Stimulated activated CD8-positive, alpha-beta memory T cell treated with anti-CD3 and anti-CD28 coated beads, Interleukin-15, amount 100 ng/mL, for 48 hours (primary cell): ENCODE measurements around the gene TMEM44.
"Not testable (repeated sequence)": the region's sequence is repeated elsewhere in the genome, so short reads cannot be mapped to it uniquely, and the experiment has no call there.

Experiments
- DNase-seq, 2 donors: peaks; one replicate each; pipeline ENCODE4 v3.0.0-alpha.2; 2020; ENCODE audit warnings: low read depth in 2 of 2

TMEM44 gene

DNA sequence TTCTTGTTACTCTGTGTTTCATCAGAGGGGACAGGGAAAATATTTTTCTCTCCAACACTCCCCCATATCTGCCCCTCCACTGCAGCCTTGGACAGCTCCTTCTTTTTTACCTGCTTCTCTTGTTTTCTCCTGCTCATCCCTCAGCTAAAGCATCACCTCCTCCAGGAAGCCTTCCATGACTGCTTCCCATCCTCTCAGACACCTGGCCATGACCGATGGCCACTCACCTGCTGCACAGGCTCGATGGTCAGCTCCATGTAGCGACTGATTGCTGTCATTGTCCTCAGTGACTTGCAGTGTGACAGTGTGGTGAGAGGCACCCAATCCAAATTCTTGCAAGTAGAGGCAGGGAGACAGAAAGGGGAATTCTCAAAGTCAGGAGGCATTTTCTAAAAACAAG lies 22.5 kb downstream of the TMEM44 start:
- DNase-seq: no peak

DNA sequence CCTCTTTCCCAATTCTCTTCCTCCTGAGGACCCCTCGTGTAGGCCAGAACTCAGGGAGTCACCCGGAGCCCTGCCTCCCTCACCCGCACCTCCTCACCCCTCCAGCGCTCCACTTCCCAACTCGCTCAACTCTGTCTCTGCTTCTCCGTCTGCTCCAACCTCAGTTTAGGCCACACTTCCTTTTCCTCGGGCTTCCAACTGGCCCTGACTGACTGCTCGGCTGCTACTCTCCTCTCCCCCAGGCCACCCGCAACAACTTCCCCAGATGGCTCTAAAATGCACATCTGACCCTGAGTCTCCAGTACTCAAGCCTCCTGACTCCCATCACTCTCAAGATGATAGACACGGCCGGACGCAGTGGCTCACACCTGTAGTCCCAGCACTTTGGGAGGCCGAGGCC lies 23.6 kb downstream of the TMEM44 start:
- DNase-seq: no peak

DNA sequence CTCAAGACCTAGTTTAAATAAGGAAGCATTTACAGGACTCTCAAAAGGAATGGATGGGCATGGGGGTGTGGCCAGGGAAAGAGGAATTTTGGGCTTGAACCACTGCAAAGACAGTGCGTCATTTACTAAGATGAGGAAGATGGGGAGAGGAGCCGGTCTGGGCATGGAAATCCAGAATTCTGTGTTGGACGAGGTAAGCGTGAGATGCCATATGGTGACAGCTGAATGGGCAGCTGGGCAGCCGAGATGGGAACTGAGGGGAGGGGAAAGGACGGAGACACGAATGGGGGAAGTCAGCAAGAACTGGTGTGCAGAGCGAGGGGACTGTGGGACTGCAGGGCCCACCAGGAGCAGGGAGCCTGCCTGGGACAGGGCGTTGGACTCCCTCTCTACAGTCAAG lies 24.2 kb downstream of the TMEM44 start:
- no peak for DNase-seq

DNA sequence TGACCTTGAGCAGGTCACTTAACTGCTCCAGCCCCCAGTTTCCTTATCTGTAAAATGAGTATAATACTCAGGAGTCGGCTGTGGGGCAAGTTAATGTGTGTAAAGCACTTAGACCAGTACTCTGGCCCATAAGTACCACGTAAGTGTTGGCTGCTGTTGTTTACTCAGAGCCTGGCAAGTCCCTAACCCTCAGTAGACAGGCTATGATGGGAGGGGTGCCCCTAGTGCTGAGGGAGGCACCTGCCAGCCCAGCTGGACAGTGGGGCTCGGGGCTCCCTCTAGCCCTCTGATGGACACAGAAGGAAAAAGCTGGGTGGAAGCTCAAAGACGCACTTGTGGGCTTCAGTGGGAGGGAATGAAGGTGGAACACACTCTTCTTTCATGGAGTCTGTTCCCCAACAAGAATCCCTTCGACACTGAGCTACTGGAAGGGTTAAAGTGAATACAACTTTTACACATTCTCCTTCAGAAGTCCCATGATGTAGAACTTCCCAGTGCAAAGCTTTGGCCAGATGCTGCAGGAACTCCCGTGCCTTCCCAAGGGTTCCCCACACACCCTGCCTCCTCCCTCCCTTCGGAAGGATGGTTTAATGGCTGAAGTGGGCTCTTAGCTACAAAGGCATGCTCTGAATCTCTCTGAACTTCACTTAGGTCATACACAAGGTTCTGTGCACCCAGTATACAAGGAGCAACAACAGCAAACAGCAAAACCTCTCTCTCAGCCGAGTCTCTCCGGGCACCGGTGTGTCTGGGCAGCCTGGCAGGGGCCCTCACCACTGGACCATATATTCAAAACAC lies 25.4 kb downstream of the TMEM44 start:
- no peak for DNase-seq

DNA sequence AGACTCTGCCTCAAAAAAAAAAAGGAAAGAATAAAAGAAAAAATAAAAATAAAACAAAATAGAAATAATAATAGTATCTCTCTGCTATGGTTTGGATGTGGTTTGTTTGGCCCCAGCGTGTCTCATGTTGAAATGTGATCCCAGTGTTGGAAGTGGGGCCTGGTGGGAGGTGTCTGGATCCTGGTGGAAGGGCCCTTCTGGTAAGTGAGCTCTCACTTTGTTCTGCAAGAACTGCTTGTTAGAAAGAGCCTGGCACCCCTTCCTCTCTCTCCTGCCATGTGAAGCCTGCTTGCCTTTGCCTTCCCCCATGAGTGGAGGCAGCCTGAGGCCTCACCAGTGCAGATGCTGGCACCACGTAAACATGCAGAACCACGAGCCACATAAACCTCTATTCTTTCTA lies 26.3 kb downstream of the TMEM44 start:
- DNase-seq: no peak

DNA sequence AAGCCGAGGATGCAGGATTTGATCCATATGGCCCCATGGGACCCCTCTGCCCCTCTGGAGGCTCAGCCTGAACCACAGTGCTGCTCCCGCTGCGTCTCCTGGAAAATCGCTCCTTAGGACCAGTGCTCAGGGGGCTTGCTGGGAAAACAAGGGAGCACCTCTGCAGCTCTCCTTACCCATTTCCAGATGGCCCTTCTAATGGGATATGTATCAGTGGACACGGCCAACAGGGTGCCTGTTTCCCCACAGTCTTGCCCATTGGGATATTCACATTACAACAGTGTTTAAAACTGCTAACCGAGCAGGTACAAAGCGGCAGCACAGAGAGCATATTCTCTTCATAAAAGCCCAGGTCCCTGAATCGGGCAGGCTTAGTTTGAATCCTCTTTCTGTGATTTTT lies 27.1 kb downstream of the TMEM44 start:
- DNase-seq: no peak

DNA sequence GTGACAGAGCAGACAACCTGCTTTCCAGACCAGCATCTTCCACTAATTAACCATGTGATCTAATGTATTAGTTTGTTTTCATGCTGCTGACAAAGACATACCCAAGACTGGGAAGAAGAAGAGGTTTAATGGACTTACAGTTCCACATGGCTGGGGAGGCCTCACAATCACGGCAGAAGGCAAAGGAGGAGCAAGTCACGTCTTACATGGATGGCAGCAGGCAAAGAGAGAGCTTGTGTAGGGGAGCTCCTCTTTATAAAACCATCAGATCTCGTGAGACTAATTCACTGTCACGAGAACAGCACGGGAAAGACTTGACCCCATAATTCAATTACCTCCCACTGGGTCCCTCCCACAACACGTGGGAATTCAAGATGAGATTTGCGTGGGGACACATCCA lies 27.9 kb downstream of the TMEM44 start:
- not testable (repeated sequence) for DNase-seq

DNA sequence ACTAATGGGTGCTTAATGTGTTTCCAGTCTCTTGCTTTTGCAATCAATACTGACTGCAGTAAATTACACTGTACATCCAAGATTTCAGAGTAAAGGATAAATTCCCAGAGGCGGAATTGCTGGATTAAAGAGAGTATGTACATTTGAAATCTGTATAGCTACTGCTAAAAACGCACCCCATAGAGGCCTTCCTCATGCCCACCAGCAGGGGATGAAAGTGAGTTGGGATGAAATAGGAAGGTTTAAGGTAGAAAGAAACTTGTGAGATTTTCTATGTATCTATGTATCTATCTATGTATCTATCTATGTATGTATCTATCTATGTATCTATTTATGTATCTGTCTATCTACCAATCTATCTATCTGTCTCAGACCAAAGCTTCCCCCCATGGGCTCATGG lies 28.4 kb downstream of the TMEM44 start:
- no peak for DNase-seq

DNA sequence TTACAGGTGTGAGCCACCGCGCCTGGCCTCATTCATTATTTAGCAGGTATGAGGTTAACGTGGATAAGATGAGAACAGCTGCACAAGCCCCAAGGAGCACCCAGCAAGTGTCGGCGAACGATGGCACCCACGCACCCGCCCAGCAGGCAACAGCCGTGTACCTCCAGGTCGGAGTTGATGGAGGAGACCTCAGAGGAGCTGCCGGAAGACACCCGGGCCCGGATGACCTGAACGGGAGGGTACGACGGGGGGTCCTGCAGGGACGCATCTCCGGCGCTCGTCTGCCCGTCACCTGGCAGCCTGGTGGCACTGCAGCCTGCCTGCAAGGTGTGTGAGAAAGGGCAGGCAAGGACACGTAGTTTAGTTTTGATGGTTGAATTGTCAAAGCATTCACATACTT lies 29.1 kb downstream of the TMEM44 start:
- DNase-seq: no peak

DNA sequence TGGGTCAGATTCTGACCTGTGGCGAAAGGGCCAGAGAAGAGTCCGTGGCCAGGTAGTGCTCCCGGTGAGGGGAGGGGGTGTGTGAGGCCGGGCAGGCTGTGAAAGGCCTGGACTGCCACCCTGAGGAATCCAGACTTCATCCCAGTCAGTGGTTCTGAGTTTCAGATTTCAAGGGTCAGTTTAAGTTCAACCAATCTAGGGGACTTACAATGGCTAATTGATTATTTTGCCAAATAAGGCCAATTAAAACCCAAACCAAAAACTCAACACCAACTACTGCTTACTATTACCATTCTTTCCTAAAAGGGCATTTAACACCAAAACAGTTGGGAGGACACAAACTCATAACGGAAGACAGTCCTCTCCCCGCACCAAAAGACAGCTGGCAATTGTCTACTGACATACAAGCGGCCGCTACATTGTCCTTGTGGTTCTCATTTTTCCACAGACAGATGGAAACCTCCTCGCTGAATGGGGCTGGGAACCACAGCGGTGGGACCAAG lies 30.5 kb downstream of the TMEM44 start:
- no peak for DNase-seq

DNA sequence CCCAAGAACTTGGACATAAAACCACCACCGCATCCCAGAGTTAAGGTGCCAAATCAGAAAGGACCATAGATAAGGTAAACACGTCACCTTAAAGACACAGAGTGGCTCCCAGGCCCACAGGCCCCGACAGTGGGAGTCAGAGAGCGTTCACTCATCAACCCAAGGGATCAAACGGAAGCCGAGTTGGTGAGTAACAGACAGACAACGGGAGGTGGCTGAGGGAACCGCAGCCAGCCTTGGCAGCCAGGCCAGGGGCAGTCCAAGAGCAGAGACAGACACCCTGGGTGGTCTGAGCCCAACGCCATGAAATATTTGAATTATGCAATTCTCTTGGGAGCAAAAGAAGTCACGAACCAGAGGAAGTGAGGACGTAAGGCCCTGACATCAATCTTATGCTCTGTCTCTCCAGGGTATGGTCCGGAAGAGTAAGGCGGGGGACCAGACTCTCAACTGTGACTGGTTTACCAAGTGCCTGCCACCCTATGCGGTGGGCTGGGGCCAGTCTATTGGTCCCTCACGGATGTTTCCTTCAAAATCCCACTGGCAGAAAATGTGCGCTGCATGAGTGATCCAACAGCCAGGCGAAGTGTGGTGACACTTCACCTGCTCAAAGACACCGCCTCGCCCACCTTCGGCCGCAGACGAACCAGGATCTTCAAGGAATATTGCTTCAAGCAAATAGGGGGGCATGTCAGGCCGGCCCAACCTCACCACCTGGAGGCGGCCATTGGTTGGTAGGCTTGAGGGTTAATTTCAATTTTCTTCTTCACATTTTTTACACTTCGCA lies 34.3 kb downstream of the TMEM44 start:
- DNase-seq: no peak

DNA sequence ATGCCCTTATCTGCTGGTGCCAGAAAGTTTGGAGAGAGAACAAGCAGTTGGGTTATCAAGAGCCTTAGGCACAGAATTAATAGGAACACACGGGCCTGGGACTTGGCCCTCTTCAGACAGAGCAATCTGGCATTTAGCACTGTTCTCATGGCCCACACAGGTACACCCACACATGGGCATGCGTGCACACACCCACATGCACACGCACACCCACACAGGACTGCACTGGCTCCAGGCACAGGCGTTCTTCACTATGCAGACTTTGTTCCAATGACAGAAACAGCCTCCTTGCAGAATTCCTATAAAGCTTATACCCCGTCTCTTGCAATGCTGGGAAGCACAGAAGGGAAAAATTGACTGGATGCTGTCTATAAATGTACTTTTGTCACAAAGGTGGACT lies 36.3 kb downstream of the TMEM44 start:
- no peak for DNase-seq

DNA sequence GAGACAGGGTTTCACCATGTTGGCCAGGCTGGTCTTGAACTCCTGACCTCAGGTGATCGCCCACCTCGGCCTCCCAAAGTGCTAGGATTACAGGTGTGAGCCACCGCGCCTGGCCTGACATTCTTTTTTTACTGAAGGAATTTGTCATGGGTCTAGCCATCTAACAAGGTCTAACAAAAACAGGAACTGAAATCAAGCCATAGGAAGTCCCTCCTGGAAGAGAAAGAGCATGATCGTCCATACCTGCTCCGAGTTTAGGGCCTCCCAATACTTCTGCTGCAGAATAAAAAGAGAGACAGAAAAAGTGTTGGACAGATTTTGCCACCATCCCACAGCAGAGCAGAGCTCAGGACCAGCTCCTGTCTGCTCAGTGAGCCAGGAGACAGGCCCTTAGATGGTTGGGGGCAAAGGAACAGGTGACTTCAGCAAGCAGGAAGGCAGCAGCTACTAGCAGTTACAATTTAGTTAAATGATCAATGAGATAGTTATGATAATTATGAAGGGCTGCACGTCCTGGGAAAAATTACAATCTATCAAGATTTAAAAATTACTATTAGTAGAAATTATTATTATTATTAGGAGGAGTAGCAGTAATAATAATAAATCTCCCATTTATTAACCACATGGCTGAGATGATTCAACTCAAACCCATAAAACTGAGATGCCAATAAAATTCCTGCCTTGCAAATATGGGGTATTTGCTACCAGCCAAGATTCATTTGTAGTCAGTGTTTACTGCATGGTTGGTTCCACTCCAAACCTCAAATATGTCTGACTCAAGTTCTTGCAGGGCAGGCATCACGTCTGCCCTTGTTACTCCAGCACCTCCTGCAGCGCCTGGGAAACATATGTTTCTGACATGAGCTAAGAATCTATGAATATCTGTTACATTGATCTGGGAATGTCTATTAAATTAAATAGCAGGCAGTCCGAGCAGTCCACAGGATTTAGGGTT lies 40.1 kb downstream of the TMEM44 start:
- DNase-seq: no peak

DNA sequence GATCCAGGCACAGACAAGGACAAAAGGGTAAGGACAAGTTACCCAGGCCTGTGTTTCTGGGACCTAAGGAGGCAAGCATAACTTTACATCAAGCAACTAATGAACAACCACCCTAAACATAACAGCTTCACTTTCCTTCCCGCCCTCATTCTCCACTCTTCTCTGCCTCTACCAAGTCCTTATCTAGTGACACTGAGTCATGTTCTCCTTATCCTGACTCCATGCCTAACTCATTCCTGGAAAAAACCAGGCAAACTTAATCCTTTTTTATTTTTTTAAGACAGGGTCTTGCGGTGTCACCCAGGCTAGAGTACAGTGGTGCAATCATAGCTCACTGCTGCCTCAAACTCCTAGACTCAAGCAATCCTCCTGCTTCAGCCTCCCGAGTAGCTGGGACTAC lies 44.5 kb downstream of the TMEM44 start:
- DNase-seq: no peak

DNA sequence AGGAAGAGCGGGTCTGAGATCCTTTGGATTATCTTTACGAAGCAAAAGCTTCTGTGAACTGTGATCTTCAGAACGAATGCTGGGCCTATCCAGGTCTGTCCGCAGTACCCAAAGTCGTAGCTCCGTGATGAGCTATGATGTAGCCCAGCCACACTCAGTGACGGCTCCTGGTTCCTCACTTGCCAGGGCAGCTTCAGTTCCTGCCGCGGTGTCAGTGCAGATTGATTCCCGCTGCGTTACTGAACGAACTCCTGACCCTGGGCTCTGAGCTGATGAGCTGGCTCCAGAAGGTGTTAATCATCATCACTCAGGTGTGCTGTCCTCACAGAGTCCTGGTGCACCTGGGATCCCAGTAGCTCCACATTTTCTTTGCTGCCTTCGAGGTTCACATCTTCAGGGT lies 45.0 kb downstream of the TMEM44 start:
- DNase-seq: no peak

DNA sequence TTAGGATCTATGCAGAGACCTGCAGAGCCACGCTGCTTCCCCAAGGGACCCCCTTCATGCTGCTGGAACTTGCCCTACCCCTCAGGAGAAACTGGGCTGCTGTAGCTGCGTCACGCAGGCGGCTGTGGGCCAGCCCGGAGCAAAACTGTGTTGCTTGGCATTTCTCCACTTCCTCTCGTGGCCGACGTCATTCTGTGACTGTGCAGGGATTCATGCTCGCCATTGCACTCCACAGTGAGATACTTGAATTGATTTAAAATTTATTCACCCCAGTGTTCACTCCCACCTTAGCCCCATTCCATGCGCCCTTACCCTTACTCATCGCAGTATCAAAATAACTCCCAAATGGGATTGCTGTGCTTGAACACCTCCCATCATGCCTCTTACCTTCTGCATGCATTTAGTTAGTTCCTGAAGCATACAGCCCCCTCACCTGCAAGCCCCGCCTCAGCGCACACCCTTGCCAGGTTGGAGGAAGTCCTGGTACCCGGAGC lies 45.7 kb downstream of the TMEM44 start:
- no peak for DNase-seq

DNA sequence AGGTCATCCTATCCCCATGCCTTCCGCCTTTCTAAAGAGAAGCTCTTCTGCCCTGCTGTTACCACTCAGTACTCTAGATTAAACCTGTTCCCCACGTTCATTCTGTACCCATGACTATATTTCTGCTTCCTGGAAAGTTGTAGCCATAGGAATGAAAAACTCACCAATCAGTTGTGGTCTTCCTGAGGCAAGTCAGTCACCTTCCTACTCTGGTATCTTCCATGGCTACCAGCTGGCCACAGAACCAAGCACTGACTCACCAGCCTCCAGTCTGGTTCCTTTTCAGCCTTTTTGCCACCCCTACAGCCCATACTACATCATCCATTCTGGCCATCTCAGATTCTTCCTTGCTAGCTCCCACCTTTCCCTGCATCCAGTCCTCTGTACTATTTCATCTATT lies 46.4 kb downstream of the TMEM44 start:
- no peak for DNase-seq

DNA sequence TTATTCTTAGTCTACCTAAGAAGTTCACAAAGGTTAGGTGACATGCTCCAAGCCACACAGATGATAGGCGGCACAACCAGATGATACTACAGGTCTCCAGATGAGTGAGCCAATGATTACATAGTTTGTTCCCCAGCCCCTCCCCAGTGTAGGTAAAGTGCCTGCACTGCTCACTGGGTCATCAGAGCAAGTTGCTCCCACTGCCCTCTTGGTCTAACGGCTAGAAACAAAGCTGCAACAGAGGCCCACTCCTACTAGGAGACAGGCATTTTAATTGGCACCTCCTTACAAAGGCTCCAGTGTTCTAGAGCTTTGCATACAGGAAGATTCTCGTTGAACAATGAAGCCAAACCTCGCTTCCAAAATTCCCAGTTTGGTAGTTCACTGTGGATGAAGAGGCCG lies 47.3 kb downstream of the TMEM44 start:
- DNase-seq: no peak

DNA sequence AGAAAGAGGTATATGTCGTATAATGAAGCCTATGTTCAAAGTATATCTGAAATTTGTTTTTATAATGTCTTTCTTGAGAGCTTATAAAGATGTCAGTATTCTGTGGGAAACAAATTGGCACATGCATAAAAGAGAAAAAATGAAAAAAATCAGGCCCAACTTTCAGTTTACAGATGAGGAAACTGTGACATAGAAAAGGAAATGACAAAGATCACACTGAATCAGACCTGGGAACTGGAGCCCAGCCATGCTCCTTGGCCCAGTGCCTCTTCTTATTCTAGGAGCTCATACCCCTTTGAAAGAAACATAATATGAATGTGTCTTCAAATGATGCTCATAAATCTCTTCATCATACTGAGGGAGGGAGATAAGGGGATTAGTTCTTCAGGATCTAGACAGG lies 48.4 kb downstream of the TMEM44 start:
- DNase-seq: no peak

DNA sequence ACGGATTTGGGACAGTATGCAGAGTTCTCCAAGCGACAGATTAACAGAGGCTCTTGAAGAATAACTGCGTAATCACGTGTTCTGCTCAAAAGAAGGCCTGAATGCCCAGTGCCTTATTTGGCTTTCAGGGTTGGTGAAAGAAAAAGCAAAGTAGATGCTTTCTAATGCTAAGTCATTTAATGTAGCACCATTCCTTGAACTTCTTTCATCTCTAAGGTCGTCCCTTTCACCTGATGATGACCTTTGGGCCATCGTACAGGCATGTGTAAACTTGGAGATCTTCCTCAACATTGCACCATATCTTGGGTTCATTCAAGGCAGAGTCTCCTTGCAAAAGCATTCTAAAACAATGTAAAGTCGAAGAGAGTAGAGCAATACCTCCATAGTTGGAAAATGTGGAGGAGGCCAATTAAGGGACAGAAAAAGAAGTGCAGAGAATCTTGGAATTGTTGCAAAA lies 48.9 kb downstream of the TMEM44 start:
- no peak for DNase-seq

DNA sequence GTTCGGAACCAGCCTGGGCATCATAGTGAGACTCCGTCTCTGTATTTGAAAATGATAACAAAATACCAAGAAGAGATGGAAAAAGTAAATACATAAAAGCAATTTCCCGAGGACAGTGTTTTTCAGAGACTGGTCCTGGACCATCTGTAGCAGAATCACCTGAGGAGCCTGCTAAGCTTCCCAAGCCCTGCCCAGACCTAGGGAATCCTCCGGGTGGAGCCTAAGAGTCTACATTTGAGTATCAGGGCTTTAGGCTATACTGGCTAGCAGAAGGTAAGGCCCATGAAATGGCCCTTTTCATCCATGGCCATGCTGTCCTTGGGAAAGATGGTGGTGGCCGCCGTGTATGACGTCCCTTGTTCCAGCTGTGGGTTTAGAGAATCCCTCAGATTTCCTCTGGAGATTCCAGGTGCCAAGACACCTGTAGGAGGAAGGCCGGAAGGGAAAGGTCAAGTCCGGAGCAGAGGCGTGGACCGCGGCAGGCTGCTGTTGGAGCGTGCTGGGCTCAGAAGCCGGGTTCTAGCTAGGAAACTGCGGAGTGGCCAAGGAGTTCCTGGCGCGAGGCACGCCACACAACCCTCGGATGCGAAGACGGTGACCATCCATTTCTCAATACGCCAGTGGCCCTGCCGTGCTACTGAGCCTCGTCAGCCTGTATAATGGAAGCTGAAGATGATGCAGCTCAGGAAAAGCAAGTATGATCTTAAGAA lies 50.9 kb downstream of the TMEM44 start:
- DNase-seq: no peak
